Transverse colon (tissue), 4 donors: ENCODE data around the gene PRG3.

Experiments
- EP300 ChIP-seq: sonication (generic); formaldehyde crosslinking; IDR thresholded peaks from one replicate; pipeline ENCODE4 v1.6.1; 2017; ENCODE audit warnings: antibody characterized with exemption, low read depth
- POLR2A ChIP-seq: fragments of 450-650 bp; IDR thresholded peaks from one replicate; pipeline ENCODE4 v1.6.1; 2016; ENCODE audit warnings: antibody characterized with exemption, mild to moderate bottlenecking, moderate library complexity
- POLR2AphosphoS5 ChIP-seq, 3 donors: sonication (generic); formaldehyde crosslinking; IDR thresholded peaks; one replicate each; pipeline ENCODE4 v1.6.1; 2016; ENCODE audit warnings: antibody characterized with exemption in 3 of 3
- TF ChIP-seq, protein P1 (sequence below), 5 experiments: fragments of 200-600 bp in 3 of 5; fragments of 450-650 bp in 2 of 5; sonication (generic) in 3 of 5; IDR thresholded peaks; 1 replicate in 2 of 5; 2 replicates in 3 of 5; pipeline ENCODE4 v1.5.1; 2016 to 2017; ENCODE audit warnings: antibody characterized with exemption in 5 of 5, inconsistent platforms in 3 of 5, mild to moderate bottlenecking in 2 of 5, moderate library complexity in 1 of 5

- TF ChIP-seq, protein P1, sequence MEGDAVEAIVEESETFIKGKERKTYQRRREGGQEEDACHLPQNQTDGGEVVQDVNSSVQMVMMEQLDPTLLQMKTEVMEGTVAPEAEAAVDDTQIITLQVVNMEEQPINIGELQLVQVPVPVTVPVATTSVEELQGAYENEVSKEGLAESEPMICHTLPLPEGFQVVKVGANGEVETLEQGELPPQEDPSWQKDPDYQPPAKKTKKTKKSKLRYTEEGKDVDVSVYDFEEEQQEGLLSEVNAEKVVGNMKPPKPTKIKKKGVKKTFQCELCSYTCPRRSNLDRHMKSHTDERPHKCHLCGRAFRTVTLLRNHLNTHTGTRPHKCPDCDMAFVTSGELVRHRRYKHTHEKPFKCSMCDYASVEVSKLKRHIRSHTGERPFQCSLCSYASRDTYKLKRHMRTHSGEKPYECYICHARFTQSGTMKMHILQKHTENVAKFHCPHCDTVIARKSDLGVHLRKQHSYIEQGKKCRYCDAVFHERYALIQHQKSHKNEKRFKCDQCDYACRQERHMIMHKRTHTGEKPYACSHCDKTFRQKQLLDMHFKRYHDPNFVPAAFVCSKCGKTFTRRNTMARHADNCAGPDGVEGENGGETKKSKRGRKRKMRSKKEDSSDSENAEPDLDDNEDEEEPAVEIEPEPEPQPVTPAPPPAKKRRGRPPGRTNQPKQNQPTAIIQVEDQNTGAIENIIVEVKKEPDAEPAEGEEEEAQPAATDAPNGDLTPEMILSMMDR (IDR thresholded peaks at IDR 0.05) = no peak
- TF ChIP-seq POLR2A (no peak), POLR2AphosphoS5 (IDR thresholded peaks at IDR 0.05) (no peak), EP300 (no peak)
These were observed 23.6 kb downstream of the PRG3 start for GRCh38 chr11:57357310-57357709.
